ENCODE measurements around the gene TECTB.
"Not testable (repeated sequence)": the region's sequence is repeated elsewhere in the genome, so short reads cannot be mapped to it uniquely, and the experiment has no call there.

TECTB gene

DNA sequence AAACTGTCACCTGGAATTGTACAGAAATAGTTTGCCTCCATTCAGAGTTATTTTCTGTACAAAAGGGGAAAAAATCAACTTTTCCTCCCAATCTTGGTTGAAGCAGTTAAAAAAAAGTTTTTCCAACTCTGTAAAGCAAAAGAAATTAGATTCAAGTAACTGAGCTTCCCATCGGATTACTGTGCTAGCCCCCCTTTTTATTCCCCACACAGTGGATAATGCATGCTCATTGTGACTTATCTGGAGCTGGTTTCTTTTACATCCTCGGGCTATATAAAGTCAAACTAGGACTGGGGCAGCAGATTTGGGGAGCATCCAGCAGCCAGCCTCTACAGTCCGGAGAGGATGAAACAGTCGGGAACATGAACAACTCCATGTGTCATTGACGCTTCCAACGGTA, at the start of gene TECTB:
Gene TECTB (plus strand): TSS at position 301 of the 400 bp plus-strand sequence. CDS start 335 bp downstream, outside the sequence.
- DNase-seq, result no peak

DNA sequence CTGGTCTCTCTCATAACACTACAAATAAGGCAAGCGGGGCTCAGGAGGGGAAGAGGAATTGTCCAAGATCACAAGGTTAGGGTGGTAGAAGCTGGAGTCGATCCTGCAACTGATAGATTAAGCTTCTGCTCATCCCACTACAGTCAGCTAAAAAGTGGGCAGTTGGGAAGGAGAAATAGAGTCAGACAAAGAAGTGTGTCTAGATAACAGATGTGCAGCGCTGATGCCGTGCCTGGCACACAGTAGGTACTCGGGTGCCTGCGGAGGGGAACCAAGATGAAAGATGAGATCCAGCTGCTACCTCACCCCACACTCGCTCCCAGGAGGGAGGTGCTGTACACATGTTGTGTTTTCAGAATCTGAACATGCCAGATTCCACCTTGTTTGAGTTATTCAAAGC, 48.1 kb upstream of the TECTB start:
- DNase-seq, result no peak

DNA sequence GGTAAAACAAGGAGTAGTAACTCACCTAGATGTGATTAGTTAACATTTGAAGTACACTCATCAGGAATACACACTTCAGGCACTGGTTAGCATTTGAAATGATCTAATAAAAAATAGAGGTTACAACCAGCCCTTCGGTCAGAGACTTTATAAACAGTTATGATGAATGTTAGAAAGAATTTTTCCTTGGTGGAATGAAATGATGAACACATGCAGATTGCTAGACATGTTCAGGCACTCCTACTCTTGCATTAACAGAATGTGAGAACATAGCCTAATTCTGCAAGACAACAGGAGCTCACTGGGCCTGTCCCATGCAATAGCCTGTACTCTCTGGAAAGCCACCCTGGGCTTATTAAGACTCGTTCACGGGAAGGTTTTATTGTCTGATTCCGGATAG, 47.3 kb upstream of the TECTB start:
- no peak for DNase-seq

DNA sequence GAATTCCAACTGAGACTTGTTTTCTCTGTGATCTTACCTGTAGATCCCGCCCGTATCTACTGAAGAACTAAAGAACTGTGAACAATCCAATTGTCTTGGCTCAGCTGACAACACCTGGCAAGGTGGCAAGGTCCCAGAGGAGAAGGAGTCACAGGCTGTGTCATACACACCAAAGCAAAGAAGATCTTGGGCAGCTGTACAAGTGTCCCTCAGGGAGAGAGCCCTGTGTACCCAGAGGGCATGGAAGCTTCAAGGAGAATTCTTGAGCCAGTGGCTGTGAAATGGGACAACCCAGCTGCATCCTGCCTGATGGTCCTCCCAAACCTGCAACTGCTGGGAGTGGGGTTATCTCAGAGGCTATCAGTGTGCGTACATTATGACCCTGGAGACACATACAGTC, 46.7 kb upstream of the TECTB start:
- DNase-seq, result no peak

DNA sequence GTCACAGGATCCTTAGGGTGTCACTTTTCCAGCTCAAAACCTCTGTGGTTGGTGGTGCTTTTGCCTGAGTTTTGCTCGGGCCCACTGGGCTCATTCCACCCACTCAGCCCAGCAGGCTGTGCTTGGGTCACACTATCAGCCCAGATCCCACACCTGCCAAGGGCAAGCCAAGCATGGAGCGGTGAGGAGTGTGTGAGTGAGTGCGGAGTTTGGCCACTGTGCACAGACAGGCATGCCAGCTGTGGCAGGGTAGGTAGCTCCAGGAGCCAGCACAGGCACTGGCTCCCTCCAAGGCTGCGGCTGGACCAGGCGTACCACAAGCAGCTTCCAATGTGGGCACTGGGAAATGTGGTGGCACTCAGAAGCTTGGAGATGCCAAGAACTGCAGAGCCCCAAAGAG, 43.9 kb upstream of the TECTB start:
- no peak for DNase-seq

DNA sequence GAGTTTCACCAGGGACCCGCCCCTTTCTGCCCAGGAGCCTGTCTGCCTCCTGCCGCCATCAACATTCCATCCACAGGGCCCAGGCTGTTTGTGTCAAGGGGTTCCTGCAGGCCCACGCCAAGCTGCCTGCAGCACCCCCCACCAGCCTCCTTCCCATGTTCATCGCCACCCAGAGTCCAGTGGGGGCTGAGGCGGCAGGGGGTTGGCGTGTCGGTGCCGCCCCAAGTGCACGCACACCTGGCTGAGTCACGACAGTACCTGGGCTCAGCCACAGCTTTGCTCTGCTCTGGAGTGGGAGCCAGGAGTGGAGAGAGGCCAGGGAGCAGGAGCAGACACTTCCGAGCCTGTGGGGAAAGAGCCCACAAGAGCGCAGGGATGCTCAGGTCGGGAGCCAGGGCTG, 42.8 kb upstream of the TECTB start:
- no peak for DNase-seq

DNA sequence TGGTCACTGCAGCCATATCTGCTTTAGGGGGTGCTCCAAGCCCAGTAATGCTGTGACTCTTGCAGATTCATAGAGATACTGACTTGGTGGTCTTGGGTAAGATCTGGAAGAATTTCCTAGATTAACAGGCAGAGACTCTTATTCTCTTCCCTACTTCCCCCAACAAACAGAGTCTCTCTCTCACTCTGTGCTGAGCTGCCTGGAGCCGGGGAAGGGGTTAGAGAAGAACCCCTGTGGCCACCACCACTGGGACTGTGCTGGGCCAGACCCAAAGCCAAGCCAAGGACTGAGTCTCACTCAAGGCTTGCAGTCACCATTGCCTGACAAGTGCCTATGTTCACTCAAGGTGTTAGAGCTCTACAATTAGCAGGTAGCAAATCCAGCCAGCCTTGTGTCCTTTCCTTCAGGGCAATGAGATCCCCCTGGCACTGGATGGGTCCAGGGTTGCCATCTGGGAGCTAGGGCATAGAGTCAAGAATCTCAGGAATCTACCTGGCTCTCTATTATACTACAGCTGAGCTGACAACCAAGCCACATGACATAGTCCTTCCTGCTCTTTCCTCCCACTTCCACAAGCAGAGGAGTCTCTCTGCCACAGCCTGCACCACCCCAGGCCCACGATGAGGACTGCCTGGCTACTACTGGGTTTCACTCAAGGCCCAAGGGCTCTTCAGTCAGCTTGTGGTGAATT, 41.4 kb upstream of the TECTB start:
- DNase-seq, result no peak

DNA sequence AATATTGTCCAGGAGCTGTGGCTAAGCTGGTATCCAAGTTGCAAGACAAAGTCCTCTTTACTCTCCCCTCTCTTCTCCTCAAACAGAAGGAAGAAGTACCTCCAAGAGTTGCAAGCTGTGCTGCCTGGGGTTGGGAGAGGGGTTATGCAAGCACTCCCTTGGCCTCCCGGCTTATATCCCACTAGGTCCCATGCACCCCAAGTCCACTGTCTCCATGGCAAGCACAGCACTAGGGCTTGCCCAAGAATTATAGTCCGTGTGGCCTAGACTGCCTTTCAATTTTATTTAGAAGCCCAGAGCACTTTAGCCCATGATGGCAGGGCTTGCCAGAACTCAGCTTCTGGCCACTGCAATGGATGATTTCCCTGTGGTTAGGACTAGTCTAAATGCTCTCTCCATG, 40.4 kb upstream of the TECTB start:
- no peak for DNase-seq

DNA sequence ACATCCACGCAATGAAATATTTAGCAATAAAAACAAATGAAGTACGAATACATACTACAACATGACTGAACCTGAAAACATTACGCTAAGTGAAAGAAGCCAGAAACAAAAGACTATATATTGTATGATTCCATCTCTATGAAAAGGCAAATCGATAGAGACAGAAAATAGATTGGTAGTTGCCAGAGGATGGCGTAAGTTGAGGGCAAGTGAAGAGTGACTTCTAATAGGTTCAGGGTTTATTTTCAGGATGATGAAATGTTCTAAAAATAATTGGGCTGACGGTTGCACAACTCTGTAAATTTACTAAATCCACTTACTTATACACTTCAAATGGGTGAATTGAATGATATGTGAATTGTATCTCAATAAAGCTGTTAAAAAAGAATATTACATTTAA, 39.5 kb upstream of the TECTB start:
- no peak for DNase-seq

DNA sequence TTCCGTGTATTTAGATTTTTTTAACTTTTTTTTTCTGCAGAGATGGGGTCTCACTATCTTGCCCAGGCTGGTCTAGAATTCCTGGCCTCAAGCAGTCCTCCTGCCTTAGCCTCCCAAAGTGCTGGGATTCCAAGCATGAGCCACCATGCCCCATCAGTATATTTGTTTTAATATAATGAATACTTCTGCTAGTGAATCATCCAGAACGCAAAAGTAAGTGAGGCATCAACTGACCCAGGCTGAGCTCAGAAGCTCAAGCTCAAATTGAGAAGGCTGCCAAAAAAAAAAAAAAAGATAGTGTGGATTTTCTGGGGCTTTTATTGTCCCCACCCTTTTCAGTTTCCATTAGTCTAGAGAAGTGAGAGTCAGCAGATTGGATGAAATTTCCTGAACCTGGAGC, 39.0 kb upstream of the TECTB start:
- DNase-seq, result no peak

DNA sequence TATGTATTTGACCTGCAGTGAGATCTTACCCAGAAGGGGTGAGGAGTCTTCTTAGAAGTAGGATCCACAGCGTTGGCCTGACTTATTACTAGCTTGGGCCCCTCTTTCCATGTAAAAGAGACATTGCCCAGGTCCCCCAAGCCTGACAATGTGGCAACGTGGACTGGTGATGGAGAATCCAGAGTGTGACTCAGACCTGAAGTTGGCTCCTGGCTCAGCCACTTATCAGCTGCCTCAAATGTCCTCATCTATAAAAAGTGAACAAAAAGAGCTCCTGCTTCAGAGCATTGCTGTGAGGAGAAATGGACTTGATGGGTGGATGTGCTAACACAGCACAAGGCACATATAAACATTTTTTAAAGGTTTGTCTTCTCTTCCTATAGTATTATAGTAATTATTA, 35.4 kb upstream of the TECTB start:
- no peak for DNase-seq

DNA sequence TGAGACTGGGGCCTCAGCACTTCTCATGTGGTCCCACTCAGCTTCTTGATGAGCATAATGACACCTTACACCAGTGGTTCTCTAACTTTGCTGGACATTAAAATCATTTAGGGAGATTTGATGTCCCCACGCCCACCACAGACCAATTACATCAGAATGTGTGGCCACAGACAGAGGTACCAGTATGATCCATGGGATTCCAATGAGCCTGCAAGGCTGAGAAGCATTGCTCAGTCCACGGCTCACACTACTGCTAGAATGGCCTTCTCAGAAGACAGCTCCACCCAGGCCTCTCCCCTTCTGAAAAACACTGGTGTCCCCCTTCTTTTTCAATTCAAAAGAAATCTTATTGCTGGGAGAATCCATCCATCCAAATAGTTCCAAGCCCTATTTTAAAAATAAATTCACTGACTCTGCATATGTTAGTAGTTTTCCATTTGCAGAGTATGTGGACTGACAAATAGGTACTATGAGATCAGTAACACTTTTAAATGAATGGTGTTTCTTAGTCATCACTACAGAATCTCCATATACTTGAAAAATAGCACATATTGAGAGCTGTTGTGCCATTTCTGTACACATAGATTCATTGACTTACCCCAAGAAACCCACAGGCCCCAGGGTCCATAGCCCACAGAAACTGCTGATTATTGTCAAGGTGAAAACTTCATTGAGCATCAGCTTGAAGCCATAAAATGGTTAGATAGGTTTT, 34.5 kb upstream of the TECTB start:
- no peak for DNase-seq

DNA sequence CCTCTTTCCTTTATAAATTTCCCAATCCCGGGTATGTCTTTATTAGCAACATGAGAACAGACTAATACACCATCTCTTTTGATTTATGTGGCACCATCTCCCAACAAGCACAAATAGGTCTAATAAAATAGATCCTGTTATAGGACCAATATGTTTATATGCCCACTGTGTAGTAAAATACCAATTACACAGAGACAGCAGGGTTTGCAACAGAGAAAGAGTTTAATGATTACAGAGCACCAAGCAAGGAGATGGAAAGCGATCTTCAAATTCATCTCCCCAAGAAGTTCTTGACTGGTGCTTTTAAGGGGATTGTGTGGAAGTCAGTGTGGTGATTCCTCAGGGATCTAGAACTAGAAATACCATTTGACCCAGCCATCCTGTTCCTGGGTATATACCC, 33.5 kb upstream of the TECTB start:
- DNase-seq, result no peak

DNA sequence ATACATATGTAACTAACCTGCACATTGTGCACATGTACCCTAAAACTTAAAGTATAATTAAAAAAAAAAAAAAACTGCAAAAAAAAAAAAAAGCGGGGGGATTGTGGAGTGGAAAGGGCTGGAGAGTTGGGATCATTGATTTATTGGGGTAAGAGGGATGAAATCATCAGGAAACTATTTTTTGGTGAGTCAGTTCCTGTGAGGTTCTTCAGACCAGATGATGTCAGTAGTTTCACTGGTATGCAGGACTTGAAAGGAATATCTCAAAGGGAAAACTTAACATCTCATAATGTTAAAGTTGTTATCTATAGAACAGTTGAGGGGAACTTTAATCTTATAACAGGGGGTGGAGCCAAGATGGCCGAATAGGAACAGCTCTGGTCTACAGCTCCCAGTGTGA, 32.6 kb upstream of the TECTB start:
- DNase-seq, result no peak

DNA sequence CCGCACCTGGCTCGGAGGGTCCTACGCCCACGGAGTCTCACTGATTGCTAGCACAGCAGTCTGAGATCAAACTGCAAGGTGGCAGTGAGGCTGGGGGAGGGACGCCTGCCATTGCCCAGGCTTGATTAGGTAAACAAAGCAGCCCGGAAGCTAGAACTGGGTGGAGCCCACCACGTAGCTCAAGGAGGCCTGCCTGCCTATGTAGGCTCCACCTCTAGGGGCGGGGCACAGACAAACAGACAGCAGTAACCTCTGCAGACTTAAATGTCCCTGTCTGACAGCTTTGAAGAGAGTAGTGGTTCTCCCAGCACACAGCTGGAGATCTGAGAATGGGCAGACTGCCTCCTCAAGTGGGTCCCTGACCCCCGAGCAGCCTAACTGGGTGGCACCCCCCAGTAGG, 32.0 kb upstream of the TECTB start:
- DNase-seq, result not testable (repeated sequence)

DNA sequence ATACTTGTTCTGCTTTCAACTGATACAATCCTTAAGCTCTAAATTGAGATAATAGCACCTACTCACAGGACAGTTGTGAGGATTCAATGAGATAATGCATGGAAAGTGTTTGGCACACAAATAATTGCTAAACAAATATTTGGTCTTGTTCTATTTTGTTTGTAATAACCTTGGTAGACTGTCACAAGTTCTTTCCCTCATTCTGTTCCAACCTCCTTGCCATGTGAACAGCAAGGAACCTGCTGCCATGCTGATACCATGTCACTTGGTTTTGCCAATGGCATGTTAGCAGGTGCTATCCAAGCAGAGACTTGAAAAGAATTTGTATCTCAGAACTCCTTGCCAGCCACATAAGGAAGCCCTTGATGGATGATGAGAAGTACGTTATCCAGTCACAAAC, 24.8 kb upstream of the TECTB start:
- DNase-seq, result no peak

DNA sequence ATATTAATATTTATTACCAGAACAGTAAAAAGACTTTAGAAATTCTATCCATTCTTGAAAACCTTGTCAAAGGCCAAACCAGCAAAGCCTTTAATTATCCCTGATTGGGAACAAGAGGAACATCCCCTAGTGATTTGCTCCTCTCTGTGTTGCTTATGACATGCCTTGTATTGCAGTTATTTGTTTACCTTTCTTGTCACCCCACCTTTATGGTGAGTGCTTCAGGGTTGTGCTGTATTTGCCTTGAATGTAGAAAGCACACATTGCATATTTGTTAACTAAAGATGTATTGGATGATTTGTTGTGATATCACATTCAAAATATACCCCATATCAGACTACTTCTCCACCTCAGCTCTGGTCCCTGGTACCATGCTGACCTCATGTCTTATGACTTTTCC, 23.5 kb upstream of the TECTB start:
- no peak for DNase-seq

DNA sequence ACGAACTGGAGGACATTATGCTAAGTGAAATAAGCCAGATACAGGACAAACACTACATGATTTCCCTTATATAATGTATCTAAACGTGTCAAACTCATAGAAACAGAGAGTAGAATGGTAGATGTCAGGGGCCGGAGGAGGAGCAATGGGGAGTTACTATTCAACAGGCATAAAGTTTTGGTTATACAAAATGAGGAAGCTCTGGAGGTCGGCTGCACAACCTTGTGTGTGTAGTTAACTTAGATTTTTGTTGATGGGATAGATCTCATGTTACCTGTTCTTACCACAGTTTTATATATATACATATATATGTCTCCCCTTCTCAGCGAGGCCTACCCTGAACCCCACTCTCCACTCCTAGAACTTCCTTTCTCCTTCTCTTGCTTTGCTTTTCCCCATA, 22.4 kb upstream of the TECTB start:
- no peak for DNase-seq

DNA sequence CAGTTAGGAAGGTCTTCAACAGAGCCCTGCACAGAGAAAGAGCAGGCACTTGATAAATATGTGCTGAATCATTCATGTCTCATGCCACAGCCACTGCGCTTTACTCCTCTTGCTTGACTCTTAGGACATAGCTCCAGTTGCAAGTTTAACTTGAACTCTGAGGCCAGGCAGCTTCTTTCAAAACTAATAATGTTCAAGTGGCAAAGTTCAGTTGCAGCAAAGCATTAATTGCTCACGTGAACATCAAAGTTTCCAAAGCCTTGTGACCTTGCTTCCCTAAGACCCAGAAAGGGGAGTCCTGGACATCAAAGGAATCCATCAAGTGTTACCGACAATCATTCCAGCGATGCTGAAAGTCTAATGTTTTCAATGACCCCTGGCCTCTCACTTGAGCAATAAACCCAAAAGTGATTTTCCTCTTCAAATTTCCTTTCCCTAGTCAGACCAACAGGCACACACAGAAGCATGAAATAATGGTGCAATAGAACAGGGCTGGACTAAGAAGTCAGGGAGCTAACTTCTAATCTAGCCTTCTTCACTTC, 21.8 kb upstream of the TECTB start:
- DNase-seq, result no peak

DNA sequence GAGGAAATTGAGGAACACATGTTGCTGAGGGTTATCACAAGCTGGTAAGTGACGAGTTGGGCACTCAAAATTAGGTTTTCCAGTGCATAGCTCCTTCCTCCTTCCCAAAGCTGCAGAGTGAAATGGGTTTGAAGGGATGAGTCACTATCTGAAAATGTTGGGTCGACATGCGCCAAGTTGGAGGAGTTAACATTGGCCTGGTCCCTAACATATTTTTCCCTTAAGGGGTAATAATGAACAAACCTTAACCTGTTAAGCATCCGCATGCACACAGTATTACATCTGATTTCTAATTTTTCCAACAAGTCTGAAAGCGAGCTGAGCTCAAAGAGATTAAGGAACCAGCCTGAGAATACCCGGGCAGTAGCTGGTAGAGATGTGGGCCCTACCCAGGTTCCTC, 20.7 kb upstream of the TECTB start:
- no peak for DNase-seq

DNA sequence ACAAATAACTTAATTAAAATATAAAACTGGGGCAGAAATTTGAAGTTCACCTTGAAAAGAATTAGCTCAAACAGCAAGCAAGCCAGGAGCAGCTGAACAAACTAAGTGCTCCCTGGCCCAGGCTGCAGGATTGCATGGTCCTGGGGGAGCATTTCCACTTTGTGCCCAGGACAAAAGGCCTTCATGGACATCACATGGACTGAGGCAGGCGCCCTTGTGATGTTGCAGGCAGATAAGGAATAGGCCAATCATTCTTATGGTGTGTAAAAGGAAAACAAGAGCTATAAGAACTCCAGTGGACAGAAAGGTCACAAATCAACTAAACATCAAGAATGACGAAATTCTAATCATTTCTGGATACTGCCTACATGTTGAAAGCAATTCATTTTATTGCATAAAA, 17.5 kb upstream of the TECTB start:
- no peak for DNase-seq

DNA sequence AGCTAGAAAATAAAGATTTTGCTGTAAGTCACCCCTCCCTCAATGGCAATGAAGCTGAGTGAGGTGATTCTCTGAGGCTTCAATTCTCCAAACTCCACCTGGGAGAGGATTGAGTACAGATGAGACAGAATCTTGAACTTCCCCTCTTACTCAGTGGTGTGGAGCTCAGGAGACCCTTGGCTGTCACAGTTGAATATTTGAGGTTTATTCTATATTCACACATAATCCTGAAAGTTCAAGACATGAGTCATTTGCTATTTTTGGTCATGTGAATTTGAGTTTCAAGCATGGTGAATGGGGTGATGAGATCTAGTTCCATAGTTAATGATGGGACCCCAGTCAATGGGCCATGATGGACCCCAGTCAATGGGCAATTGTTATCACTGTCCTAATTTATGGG, 13.9 kb upstream of the TECTB start:
- DNase-seq, result no peak

DNA sequence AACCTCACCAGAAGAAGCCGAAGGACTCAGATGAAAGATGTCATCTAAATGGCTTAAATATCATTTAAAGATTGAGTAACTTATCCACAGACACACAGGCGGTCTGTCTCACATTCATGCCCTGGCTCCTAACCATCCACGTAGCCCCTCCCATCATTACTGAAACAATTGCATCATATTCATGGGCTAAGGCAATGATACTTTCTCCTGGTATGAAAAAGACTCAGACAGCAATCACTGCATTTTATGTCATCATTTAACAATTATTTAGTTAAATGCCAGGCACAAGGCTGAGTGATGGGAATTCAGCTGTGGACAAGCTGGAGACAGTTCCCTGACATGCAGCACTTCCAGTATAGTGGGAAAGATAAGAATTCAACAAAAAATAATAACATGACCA, 11.2 kb upstream of the TECTB start:
- DNase-seq, result no peak

DNA sequence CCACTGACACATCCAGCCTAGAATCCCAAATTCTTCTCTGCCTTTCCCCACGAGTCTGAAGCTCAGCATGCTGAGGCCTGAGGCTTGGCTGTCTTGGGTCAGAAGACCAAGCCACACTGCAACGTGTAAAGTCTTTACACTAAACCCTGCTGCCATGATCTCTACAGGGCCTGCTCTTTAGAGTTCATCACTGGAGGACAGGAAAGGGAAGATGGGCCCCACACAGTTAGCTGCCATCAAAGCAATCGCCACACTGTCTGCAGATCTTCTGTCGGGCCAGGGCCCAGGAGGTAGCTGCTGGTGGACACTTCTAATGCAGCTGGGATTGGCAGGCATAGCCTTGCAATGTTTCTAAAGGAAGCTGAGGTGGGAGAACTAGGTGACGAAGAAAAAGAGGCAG, 8.4 kb upstream of the TECTB start:
- DNase-seq, result no peak
